Large intestine (tissue), 3 donors: ENCODE results near the gene PRM1. TPM values are rescaled to one million over a fixed set of nuclear protein-coding genes. Genes with fewer than 3 reads are reported as not detected.

ENCODE experiments used
- DNase-seq, 2 donors: peaks; one replicate each; pipeline versions ENCODE4 v3.0.0 to v3.0.0-alpha.2; 2013
- H3K27ac ChIP-seq: one replicate; pipeline ENCODE4 v1.5.1; 2013; ENCODE audit warnings: low read length
- H3K27me3 ChIP-seq: 2 replicates; pipeline ENCODE4 v1.6.1; 2013; ENCODE audit warnings: low read length; ENCODE audit not compliant: control insufficient read depth, insufficient read depth
- H3K36me3 ChIP-seq: 2 replicates; pipeline ENCODE4 v1.6.1; 2013; ENCODE audit warnings: low read length; ENCODE audit not compliant: control insufficient read depth, insufficient read depth
- H3K4me1 ChIP-seq: one replicate; pipeline ENCODE4 v1.6.1; 2013; ENCODE audit warnings: low read length; ENCODE audit not compliant: control insufficient read depth, insufficient read depth
- H3K4me3 ChIP-seq: one replicate; pipeline ENCODE4 v1.5.1; 2013; ENCODE audit warnings: low read length
- H3K9me3 ChIP-seq: one replicate; pipeline ENCODE4 v1.6.1; 2013; ENCODE audit warnings: mild to moderate bottlenecking, low read depth, low read length, moderate library complexity; ENCODE audit not compliant: control insufficient read depth
- WGBS: methylation state at CpG from one replicate; pipeline ENCODE4 v1.1.5; 2013; ENCODE audit warnings: low lambda C conversion rate; ENCODE audit not compliant: insufficient coverage; 5-methylcytosine and 5-hydroxymethylcytosine counted together
- polyA plus RNA-seq: library from polyadenylated mRNA; unstranded; fragments of 120-200 nt; gene quantifications from one replicate; pipeline ENCODE4 v1.2.1, GENCODE V29; 2013

PRM1 gene
- polyA plus RNA-seq, 1 donor: not detected

DNA sequence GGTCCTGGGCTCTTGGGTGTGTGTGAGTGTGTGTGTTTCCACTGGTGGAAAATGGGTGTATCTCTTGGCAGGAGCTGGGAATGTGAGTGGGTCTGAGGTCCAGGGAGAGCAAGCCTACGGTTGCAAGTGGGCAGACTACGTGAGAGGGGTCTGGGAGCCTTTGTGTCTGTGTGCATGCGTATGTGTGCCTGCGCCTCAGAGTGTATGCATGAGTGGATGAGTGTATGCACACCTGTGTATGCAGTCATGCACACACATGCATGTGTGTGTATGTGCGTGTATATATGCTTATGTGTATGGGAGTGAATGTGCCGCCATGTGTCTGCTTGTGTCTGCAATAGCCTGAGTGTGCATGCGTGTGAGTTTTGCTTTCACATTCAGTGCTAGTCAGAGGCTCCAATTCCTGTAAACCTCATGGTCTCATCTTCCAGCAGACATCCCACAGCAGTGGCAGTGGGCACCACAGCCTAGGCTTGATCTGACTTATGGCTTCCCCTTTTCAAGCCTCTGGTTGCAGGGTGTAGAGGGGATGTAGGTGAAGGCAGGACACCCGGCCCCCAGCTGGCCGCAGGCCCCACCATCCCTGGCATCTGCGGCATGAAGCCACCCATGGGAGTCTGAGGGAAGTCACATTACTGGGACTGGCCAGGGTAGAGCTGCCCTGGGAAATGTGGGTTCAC, 44.4 kb upstream of the PRM1 start:
- no peaks in the 10 kb centered on the region for H3K36me3 ChIP-seq
- H3K27me3 ChIP-seq: no peaks in the 10 kb centered on the region
- H3K9me3 ChIP-seq: peaks cover 2% of the 10 kb centered on the region
- no CpG with 5 or more reads among the region's 10 CpGs for WGBS
- no peak overlapping the region for H3K27ac ChIP-seq
- DNase-seq: no peak
- H3K4me1 ChIP-seq: peaks cover 8% of the 10 kb centered on the region
- no peak overlapping the region for H3K4me3 ChIP-seq

DNA sequence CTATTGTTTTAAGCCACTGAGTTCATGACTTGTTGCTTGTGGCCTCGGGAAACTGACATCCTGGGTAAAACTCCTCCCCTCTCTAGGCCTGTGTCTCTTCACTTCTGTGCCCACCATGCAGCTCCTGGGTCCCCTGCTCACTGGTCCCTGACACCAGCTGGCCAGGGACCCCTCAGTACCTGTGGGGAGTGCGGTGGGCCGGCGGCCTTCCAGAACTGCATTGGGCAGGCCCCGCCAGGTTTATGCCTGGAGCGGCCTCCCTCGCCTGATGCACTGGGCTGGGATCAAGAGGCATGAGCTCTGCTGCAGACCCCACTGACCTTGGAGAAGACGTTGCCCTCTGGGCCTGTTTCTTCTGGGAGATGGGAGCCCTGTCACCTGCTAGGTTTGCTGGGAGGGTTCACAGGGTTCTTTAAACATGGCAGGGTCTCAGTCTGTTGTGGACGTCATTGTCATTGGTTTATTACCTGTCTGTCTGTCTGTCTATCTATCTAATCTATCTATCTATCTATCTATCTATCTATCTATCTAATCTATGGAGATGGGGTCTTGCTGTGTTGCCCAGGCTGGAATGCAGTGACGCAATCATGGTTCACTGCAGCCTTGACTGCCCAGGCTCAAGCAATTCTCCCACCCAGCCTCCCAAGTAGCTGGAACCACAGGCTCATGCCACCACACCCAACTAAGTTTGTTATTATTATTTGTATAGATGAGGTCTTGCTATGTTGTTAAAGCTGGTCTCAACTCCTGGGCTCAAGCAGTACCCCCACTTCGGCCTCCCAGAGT, 42.6 kb upstream of the PRM1 start:
- no peaks in the 10 kb centered on the region for H3K36me3 ChIP-seq
- peaks cover 2% of the 10 kb centered on the region for H3K9me3 ChIP-seq
- no CpG with 5 or more reads among the region's 11 CpGs for WGBS
- no peak for DNase-seq
- H3K4me1 ChIP-seq: peaks cover 6% of the 10 kb centered on the region
- no peaks in the 10 kb centered on the region for H3K27me3 ChIP-seq
- H3K4me3 ChIP-seq: no peak overlapping the region
- no peak overlapping the region for H3K27ac ChIP-seq

DNA sequence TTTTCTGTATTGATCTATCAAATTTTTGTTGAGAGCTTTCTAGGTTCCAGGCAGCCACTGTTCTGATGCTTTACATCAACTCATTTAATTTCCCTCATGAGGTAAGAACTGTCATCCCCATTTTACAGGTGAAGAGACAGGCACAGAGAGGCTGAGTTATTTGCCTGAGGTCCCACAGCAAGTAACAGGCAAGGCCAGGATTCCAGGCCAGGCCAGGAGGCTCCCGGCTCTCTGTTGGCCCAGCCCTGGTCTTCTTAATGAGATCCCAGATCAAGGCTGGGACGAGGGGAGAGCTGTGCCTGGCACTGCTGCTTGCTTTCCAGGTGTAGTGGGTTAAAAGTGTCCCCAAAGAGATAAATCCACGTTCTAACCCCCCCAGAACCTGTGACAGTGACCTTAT, 41.7 kb upstream of the PRM1 start:
- no CpG with 5 or more reads among the region's 3 CpGs for WGBS
- Histone ChIP-seq H3K27ac (no peak overlapping the region), H3K27me3 (no peaks in the 10 kb centered on the region), H3K9me3 (peaks cover 2% of the 10 kb centered on the region), H3K4me1 (no peaks in the 10 kb centered on the region), H3K4me3 (no peak overlapping the region), H3K36me3 (no peaks in the 10 kb centered on the region)
- no peak for DNase-seq

DNA sequence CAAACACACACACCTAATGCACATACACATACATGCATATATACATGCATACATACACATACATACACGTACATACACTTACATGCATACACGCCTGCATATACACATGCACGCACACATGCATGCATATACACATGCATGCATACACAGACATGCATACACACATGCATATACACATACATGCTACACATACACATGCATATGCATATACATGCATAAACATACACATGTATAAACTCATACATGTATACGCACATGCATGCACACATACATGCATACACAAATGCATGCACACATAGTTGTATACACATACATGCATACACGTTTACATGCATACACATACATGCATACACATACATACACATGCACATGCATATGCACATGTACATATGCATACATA, 40.5 kb upstream of the PRM1 start:
- WGBS: no CpG with 5 or more reads among the region's 5 CpGs

DNA sequence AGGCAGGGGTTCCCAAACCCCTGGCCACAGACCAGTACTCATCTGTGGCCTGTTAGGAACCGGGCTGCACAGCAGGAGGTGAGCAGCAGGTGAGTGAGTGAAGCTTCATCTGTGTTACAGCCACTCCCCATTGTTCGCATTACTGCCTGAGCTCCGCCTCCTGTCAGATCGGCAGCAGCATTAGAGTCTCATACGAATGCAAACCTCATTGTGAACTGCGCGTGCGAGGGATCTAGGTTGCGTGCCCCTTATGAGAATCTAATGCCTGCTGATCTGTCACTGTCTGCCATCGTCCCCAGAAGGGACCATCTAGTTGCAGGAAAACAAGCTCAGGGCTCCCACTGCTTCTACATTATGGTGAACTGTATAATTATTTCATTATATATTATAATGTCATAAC, 39.0 kb upstream of the PRM1 start:
- Histone ChIP-seq H3K27me3 (no peaks in the 10 kb centered on the region), H3K9me3 (no peaks in the 10 kb centered on the region), H3K4me3 (no peak overlapping the region), H3K36me3 (no peaks in the 10 kb centered on the region), H3K4me1 (no peaks in the 10 kb centered on the region), H3K27ac (no peak overlapping the region)
- 40% methylated on average over 1 of the region's 10 CpGs for WGBS
- no peak for DNase-seq

More for the DNA sequence above, 40.5 kb upstream of the PRM1 start:
- no peak for DNase-seq
- Histone ChIP-seq H3K36me3 (no peaks in the 10 kb centered on the region), H3K27ac (no peak overlapping the region), H3K9me3 (no peaks in the 10 kb centered on the region), H3K4me1 (no peaks in the 10 kb centered on the region), H3K27me3 (no peaks in the 10 kb centered on the region), H3K4me3 (no peak overlapping the region)

DNA sequence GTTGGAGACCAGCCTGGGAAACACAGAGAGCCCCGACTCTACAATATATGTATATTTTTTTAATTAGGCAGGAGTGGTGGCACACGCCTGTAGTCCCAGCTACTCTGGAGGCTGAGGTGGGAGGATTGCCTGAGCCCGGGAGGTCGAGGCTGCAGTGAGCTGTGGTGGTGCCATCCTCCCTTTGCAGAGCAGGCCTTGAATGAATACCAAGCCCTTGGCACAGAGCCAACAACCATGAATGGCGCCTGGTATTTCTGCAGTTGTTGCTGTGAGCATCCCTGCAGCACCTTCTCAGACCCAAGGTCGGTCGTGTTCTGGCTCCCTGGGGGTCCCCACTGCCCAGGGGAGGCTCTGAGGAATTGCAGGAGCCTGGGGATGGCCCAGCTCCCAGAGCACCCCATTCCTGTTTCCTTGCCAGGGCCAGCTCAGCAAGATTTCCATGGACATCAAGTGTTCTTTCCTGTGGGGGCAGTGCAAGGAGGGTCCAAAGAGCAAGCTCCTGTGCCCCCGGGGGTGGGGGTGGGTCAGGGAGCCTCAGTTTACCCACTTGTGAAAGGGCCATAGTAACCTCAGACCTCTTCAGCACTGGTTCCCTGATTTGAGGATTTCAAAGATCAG, 38.5 kb upstream of the PRM1 start:
- Histone ChIP-seq H3K36me3 (no peaks in the 10 kb centered on the region), H3K4me1 (no peaks in the 10 kb centered on the region), H3K27me3 (no peaks in the 10 kb centered on the region), H3K4me3 (no peak overlapping the region), H3K27ac (no peak overlapping the region), H3K9me3 (no peaks in the 10 kb centered on the region)
- no CpG with 5 or more reads among the region's 8 CpGs for WGBS
- no peak for DNase-seq

DNA sequence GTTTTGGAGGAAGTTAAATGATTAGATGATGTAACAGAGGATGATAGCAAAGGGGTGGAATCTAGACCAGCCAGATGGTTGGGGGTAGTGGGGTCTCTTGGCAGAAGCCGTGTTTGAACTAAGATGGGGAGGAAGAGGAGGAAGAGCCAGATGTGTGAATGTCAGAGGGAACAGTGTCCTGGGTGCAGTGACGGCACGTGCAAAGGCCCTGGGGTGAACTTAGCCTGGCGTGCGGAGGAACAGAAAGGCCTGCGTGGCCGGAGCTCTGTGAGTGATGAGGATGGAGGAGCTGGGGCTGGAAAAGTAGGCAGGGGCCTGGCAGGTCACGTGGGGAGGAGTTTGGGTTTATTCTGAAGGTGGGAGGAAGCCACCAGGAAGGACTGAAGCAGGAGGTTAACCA, 37.7 kb upstream of the PRM1 start:
- H3K36me3 ChIP-seq: no peaks in the 10 kb centered on the region
- no peak for DNase-seq
- WGBS: 83% methylated on average over 1 of the region's 8 CpGs
- H3K9me3 ChIP-seq: no peaks in the 10 kb centered on the region
- H3K27ac ChIP-seq: no peak overlapping the region
- H3K4me3 ChIP-seq: no peak overlapping the region
- no peaks in the 10 kb centered on the region for H3K27me3 ChIP-seq
- H3K4me1 ChIP-seq: no peaks in the 10 kb centered on the region

DNA sequence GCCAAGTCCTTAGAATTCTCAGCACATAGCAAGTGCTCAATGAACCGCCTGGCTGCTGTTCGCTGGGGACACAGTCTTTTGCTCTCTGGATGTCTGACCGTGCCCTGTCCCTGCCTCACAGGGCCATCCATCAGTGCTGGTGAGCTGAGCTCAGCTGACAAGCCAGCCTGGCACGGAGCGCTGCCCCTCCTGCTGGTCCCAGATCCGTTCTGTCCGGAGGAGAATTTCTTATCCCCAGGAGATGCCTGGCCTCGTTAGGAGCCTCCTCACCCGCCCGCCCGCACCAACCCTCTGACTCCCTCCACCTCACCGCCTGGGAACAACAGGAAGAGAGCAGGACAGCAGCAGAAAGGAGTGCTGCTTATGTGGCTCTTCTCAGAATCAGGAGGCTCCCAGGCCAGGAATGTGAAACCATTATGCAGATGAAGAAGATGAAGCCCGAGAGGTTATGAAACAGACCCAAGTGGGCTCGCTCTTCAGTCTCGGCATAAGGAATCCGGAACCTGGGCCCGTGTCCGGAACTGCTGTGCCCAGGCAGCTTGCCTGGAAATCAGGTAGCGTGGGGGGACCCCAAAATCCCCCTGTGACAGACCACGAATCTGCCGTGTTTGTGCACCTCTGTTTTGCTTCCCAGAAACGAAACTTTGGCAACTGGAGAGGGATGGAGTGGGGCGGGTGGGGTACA, 35.3 kb upstream of the PRM1 start:
- Histone ChIP-seq H3K9me3 (no peaks in the 10 kb centered on the region), H3K27me3 (no peaks in the 10 kb centered on the region), H3K4me1 (peaks cover 8% of the 10 kb centered on the region), H3K4me3 (no peak overlapping the region), H3K27ac (no peak overlapping the region), H3K36me3 (no peaks in the 10 kb centered on the region)
- WGBS: no CpG with 5 or more reads among the region's 23 CpGs
- DNase-seq: no peak

DNA sequence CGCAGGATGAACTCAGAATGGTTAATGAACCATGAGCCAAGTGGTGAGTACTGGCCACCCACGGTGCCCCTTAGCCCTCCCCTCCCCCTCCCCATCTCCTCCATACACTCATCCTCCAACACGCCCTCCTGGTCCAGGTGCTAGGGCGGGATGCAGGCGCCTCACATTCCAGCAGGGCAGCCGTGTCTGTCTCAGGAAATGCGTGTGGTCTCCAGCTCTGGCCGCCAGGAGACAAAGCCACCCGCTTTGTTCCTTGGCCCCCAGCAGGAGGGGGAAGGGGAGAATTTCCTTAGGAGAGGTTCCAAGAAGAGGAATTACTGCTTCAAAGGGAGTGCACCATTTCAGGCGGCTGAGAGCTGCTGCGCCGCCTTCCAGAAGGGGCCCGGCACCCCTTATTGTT, 34.4 kb upstream of the PRM1 start:
- Histone ChIP-seq H3K27me3 (no peaks in the 10 kb centered on the region), H3K9me3 (no peaks in the 10 kb centered on the region), H3K36me3 (no peaks in the 10 kb centered on the region), H3K4me1 (peaks cover 8% of the 10 kb centered on the region), H3K27ac (no peak overlapping the region), H3K4me3 (no peak overlapping the region)
- DNase-seq: no peak
- no CpG with 5 or more reads among the region's 13 CpGs for WGBS

DNA sequence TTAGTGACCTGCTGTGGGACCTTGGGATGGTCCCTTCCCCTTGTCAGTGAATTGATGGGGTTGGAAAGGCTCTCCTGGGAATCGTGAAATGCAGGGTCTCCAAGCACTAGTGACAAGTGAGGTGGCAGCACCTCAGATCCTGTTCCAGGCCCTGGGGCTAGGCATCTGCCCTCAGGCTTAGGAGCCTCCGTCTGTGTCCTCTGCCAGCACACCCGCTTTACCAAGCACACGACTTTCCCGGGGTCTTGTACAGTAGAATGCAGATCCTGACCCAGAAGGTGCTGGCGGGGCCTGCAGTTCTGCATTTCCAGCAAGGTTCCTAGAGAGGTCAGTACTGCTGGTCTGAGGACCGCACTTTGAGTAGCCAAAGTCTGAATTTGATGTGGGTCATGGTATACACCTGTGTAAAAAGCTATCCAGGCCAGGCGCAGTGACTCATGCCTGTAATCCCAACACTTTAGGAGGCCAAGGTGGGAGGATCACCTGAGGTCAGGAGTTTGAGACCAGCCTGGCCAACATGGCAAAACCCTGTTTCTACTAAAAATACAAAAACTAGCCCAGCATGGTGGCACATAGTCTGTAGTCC, 33.3 kb upstream of the PRM1 start:
- no CpG with 5 or more reads among the region's 8 CpGs for WGBS
- H3K4me3 ChIP-seq: no peak overlapping the region
- peaks cover 8% of the 10 kb centered on the region for H3K4me1 ChIP-seq
- no peaks in the 10 kb centered on the region for H3K27me3 ChIP-seq
- H3K9me3 ChIP-seq: no peaks in the 10 kb centered on the region
- H3K36me3 ChIP-seq: no peaks in the 10 kb centered on the region
- DNase-seq: no peak
- no peak overlapping the region for H3K27ac ChIP-seq
